ENCODE data around the gene GFPT2.

- TF ChIP-seq CTCF (IDR thresholded peaks at IDR 0.05), result no peak
- TF ChIP-seq POLR2A (IDR thresholded peaks at IDR 0.05), result no peak
Observed at GRCh38 chr5:180352116-180353047, 754 bp downstream of the GFPT2 start.
